Measurements from ENCODE around the gene EPAS1. TPM values are rescaled to one million over a fixed set of nuclear protein-coding genes. Genes with fewer than 3 reads are reported as not detected.

Gene EPAS1
- 0.05 and 0.47 TPM in 2 replicates for total RNA-seq

- DNase-seq (peak; percentile 69), ATAC-seq (ENCODE audit: low read depth) (peak; percentile 94)
- Mint-ChIP-seq H3K36me3 (ENCODE audit: low read depth) (peaks cover 4% of the 10 kb centered on the region), H3K4me1 (peaks cover 24% of the 10 kb centered on the region), H3K27me3 (peaks cover 47% of the 10 kb centered on the region), H3K9me3 (no peaks in the 10 kb centered on the region), H3K4me3 (peak within 1 kb of the TSS; percentile 91), H3K27ac (peak within 1 kb of the TSS; percentile 41)
- TF ChIP-seq CTCF (IDR thresholded peaks at IDR 0.05), result no peak
- ChIA-PET CTCF (interaction anchor here (0.7 kb wide), 1 partner anchor 355 kb away, joined by 6 read pairs; no protein-coding TSS in a partner anchor), POLR2A (interaction anchor here (0.7 kb wide), 1 partner anchor 65 kb away, joined by 3 read pairs; no protein-coding TSS in a partner anchor)
- intact Hi-C loops (cut with micrococcal nuclease), result loop anchor here (5.0 kb wide), 1 partner anchor 685 kb away; the partner anchor contains the start of gene SRBD1
These were observed at the start of gene EPAS1 for GRCh38 chr2:46296840-46297545. TSS of gene EPAS1 (plus strand) at chr2:46297407. CDS start at chr2:46297912, 505 bp downstream.

GRCh38 chr2:46248171-46248570 is 49.0 kb upstream of the EPAS1 start:
- Mint-ChIP-seq H3K27ac (no peak overlapping the region), H3K27me3 (peaks cover 5% of the 10 kb centered on the region), H3K9me3 (no peaks in the 10 kb centered on the region), H3K4me1 (no peaks in the 10 kb centered on the region), H3K4me3 (no peak overlapping the region), H3K36me3 (ENCODE audit: low read depth) (no peaks in the 10 kb centered on the region)
- POLR2A ChIA-PET, result no interaction called here
- DNase-seq, result no peak
- intact Hi-C loops (cut with micrococcal nuclease), result no loop called here
- CTCF ChIA-PET, result no interaction called here
- TF ChIP-seq CTCF (IDR thresholded peaks at IDR 0.05), result no peak
- ATAC-seq (ENCODE audit: low read depth), result no peak

DNA sequence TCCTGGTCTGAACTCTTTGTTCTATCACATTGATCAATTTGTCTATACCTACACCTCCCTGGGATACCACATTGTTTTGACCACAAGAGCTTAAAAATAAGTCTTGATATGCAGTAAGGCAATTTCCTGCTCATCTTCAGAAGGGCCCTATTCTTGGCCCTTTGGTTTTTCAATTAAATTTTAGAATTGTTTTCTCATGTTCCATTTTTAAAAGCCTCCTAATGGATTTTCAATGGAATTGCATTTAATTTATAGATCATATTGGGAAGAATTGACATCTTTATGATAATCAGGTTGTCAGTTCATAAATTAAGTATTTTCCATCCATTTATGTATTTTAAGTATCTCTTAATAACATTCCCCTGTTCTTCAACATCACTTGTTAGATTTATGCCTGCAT is 47.6 kb upstream of the EPAS1 start:
- no peak for TF ChIP-seq CTCF (IDR thresholded peaks at IDR 0.05)
- Mint-ChIP-seq H3K4me1 (no peaks in the 10 kb centered on the region), H3K4me3 (no peak overlapping the region), H3K27ac (no peak overlapping the region), H3K9me3 (no peaks in the 10 kb centered on the region), H3K36me3 (ENCODE audit: low read depth) (no peaks in the 10 kb centered on the region), H3K27me3 (peaks cover 5% of the 10 kb centered on the region)
- ATAC-seq (ENCODE audit: low read depth), result no peak
- no peak for DNase-seq
- ChIA-PET CTCF (no interaction called here), POLR2A (no interaction called here)
- intact Hi-C loops (cut with micrococcal nuclease), result no loop called here

- H3K27me3 Mint-ChIP-seq, result peaks cover 5% of the 10 kb centered on the region
- ATAC-seq (ENCODE audit: low read depth), result no peak
- CTCF ChIA-PET, result no interaction called here
These were observed 44.1 kb upstream of the EPAS1 start for GRCh38 chr2:46252891-46253659.

More at GRCh38 chr2:46252891-46253659, 44.1 kb upstream of the EPAS1 start:
- Mint-ChIP-seq H3K9me3 (no peaks in the 10 kb centered on the region), H3K4me3 (no peak overlapping the region), H3K36me3 (ENCODE audit: low read depth) (no peaks in the 10 kb centered on the region), H3K27ac (no peak overlapping the region), H3K4me1 (no peaks in the 10 kb centered on the region)
- TF ChIP-seq CTCF (IDR thresholded peaks at IDR 0.05), result no peak
- intact Hi-C loops (cut with micrococcal nuclease), result no loop called here
- POLR2A ChIA-PET, result interaction anchor here (0.5 kb wide), 1 partner anchor 262 kb away, joined by 3 read pairs; no protein-coding TSS in a partner anchor
- no peak for DNase-seq

All from activated B cell treated with CpG ODN at 0.5 μM for 24 hours (primary cell).